GM19452 (cell line): ENCODE measurements around the gene FRMD3.
A peak's percentile ranks its signal among the peaks of the same experiment; 100 is the strongest.

Source experiments
- ATAC-seq: cut with Tn5 transposase; IDR thresholded peaks from one replicate; pipeline ENCODE4 v1.9.1; 2021; ENCODE audit not compliant: unreplicated experiment

The FRMD3 gene

GRCh38 chr9:83240671-83241070 lies 297.5 kb downstream of the FRMD3 start:
- no peak for ATAC-seq

DNA sequence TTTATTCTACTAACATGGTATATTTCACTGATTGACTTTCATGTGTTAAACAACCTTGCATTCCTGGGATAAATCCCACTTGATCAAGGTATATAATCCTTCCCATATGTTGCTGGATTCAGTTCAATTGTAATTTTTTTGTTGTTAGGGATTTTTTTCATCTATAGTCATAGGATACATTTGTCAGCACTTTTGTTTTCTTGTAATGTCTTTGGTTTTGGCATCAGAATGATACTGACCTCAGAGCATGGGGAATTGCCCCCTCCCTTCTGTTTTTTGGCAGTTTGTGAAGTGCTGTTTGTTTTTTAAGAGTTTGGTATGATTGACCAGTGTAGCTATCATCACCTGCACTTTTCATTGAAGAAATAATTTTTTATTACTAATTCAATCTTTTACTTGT lies 298.5 kb downstream of the FRMD3 start:
- ATAC-seq: no peak

GRCh38 chr9:83238871-83239640 lies 299.1 kb downstream of the FRMD3 start:
- no peak for ATAC-seq

DNA sequence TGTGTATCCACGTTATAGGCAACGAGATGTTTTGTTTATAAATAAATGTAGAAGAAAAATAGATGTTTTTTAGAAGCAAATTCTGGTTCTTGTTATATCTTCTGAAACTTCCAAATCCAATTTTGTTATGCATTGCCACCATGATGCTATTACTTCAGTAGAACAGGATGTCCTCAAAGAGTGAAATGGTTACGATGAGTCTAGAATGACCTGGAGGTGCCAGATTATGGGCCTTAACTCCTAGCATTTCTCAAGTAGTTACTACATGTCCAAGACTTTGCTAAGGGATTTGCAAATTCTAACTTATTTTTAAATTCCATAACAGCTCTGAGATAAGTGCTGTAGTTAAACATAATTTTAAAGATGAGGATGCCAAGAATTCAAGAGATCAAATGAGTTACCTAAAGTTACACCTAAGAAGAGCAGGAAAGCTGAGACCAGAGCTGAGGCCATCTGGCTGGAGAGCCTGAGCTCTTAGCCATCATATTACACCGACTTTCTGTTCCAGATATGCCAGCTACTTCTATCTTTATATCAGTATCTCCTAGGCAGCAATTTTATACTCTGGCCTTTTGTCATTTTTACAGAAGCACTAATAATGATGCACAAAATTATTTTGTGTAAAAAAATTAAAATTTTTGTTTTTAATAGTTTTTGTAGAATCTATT lies 302.0 kb downstream of the FRMD3 start:
- no peak for ATAC-seq

GRCh38 chr9:83235526-83235925 lies 302.7 kb downstream of the FRMD3 start:
- ATAC-seq: no peak

DNA sequence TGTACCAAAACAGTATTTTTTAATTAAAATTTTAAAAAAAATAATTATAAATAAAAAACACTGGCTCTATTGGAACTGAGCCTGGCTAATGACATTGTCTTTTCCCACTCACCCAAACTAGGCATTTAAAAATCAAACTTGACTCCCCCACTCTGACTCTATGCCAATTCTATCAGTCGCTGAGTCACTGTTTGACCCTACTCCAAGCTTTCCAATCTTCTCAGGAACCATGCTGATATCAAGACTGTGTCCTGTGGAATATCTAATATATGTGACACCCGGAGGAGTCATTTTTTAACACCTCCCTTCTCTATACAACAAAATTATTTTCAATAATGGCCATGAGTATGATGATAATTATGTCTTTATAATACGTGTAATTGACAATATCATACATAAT lies 303.7 kb downstream of the FRMD3 start:
- no peak for ATAC-seq

GRCh38 chr9:83233647-83234046 lies 304.6 kb downstream of the FRMD3 start:
- ATAC-seq: no peak

DNA sequence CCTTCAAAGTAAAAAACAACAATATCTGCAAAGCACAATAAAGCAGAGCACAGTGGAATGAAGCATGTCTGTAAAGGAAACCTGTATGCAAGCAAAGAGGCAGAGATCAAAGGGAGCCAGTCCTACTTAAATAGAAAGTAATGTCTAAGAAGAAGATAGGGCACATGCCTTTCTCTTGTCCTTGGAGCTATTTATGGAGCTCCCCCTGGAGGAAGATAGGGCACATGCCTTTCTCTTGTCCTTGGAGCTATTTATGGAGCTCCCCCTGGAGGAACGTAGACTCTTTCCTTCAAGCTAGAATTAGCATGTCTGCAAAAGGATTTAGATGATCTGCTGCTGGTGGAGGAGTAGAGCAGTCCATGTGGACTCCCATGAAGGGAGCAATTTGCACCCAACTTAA lies 307.2 kb downstream of the FRMD3 start:
- no peak for ATAC-seq

DNA sequence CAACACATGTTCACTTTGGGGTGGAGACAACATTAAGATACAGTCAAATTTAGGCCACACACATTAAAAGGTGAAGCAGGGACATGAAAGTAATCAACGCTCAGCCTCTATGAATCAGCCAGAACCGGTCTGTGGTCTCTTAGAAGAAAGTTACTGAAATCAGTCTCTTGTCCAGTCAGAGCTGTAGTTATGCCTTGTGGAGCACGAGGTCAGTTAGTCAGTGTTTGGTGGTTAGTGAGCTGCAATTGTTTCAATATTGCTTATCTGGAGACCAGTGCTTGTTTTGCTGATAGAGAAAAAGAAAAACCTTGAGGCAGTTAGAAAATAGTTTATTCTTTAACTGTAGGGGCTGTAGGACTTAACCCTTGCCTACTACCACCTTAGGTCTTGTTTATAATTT lies 317.5 kb downstream of the FRMD3 start:
- peak; percentile 92 for ATAC-seq

- ATAC-seq: no peak
Measured at GRCh38 chr9:83219924-83220438, 318.2 kb downstream of the FRMD3 start.

DNA sequence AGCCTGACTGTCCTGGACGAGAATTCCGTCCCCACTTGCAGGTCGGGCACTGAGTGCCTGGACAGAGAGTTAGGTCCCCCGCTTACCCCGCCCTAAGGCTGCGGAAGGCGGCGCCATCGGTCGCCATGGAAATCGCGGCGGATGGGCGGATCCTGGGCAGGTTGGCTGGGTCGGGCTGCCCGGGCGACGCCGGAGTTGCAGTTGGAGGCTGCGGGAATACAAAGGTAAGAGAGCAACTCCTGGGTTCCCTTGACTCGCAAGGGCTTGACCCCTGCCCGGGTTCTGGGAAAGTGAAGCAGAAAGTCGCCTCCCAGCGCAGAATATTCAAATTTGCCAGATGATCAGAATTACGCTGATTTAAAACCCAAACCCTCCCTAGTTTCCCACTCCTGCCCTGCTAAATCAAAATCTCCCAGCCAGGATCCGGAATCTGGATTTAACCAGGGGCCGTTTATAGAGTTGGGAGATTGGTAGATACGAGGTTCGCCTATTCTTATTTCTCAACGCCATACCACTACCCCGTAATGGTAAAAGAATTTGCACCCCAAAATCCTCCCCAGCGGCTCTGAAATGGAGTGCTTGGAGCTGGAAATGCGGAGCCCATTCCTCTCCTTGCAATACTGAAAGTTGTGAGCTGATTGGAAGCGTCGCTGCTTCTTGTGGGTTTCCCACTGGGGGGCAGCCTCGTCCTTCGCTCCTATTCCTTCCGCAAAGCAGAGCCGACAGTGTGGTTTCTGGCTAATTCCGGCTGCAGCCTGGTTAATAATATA lies 318.9 kb downstream of the FRMD3 start:
- no peak for ATAC-seq

- no peak for ATAC-seq
Measured at GRCh38 chr9:83218411-83219090, 319.6 kb downstream of the FRMD3 start.

DNA sequence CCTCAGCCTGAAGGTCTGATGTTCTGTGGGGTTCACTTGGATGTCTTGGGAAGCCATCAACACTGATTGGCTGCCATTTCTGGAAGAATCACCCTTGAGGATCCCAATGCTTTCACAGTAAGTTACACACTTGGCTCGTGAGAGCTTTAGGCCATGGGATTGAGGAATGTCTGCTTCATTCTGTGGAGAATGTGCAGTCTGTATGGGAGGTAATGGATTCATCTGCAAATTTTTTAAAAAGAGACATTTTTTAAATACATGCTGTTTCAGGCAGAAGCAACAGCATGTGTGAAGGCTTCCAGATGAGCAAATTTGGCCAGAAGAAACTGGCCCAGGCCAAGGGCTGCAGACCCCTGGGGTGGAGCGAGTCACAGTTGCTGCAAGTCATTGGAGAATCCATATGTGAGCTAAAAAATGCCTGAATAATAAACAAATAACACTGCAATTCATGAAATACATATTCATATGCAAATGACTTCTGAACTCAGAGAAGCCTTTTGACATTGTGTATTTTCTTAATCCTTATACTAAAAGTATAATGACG lies 328.9 kb downstream of the FRMD3 start:
- ATAC-seq: no peak

- no peak for ATAC-seq
Measured at GRCh38 chr9:83208065-83208850, 329.9 kb downstream of the FRMD3 start.

DNA sequence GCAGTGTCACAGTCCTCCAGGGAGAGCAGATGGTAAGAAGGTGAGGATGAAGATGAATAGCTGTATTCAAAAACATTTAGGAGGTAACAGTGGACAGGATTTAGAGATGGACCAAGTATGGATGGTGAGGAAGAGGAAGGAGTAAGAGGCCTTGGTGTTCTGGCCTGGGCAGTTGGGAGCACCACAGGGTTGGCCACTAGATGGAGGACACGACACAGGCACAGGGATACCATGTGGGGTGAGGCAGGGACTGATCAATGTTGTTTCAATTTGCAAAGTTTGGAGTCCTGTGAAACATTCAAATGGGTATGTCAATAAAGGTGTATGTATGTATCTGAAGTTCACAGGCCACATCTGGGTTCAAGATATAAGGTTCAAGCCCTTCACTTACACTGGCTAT lies 334.2 kb downstream of the FRMD3 start:
- ATAC-seq: no peak

DNA sequence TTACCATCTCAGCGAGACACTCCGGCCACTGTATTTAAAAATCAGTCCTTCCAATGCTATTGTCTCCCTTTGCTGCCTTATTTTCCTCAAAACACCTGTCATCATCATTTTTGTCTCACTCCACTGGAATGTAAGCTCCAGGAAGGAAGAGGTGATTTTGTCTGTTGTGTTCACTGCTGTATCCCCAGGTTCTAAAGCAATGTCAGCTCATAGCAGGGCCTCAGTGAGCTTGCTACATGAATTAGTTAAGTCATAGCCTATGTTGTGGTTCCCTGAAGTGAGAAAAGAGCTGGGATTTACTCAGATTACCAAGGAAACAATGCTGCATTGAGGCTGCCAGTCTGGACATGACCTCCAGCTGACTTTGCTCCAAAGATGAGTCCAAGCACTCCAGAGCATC lies 337.7 kb downstream of the FRMD3 start:
- no peak for ATAC-seq

- ATAC-seq: no peak
Measured at GRCh38 chr9:83199832-83200231, 338.4 kb downstream of the FRMD3 start.

DNA sequence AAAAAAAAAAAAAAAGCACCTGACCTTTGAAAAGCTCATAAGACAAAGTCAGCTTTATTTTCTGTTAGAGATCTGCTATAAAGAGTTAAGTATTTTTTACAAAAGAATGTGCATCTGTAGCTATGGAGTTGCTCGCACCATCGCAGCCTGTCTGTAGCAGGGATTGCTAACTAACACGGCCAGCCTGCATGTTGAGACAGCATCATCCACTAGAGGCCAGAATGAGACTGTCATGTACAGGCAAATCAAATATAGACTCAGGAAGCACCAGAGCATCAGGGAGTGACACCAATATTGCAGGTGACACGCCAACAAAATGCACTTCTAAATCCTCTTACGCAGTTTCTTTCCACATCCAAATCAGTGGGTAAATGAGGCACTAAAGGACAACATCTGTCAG lies 339.0 kb downstream of the FRMD3 start:
- no peak for ATAC-seq

DNA sequence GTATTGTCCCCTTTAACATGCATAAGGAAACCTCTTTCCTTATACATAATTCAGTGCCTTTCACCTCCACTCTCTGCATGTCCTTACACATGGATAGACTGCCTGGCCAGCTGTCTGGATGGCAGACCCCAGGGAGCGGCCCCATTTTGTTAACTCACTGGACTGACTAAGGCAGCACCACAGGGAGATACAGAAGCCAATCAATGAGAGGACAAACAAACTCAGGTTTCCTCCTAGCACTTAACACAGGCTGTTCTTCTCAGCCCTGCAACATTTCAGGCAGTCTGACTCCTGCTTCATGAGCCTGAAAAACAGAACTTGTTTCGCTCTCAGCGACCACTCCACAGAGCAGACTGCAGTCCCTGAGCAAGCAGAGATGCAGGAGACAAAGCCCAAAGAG lies 339.8 kb downstream of the FRMD3 start:
- no peak for ATAC-seq

DNA sequence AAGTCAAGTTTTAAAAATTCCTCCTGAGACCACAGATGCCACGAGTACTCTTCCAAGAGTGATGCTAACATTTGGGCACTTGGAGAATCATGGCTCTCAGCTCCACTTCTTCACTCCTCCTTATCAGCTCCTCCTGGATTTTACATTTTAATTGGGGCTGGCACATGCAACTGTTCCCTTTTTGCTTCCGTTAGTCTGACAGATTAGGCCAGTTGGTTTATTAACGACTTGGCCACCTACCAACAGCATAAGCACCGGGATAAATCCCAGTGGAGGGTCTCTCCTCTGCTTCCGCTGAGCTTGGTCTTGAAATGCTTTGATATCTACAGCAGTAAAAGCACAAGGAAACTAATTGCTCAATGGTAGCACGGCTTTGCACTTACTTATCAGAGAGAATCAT lies 340.6 kb downstream of the FRMD3 start:
- ATAC-seq: no peak
